Tibial artery (tissue), 4 donors: ENCODE data around the gene DYNC1I1.

Experiments used
- DNase-seq, 2 donors: peaks; one replicate each; pipeline ENCODE4 v3.0.0-alpha.2; 2019
- H3K27ac ChIP-seq, 2 donors: fragments of 200-600 bp; sonication (generic) in 1 of 2; 1 replicate in 1 of 2; 2 replicates in 1 of 2; pipeline ENCODE4 v1.5.1; 2018 to 2019; ENCODE audit warnings: mild to moderate bottlenecking in 1 of 2
- H3K27me3 ChIP-seq, 2 donors: fragments of 200-600 bp; sonication (generic) in 1 of 2; one replicate each; pipeline versions ENCODE4 v1.5.1 to v1.6.0; 2016 to 2019
- H3K36me3 ChIP-seq, 3 donors: fragments of 200-600 bp; sonication (generic) in 2 of 3; one replicate each; pipeline ENCODE4 v1.5.1; 2016 to 2019; ENCODE audit warnings: mild to moderate bottlenecking in 2 of 3
- H3K4me1 ChIP-seq, 4 donors: fragments of 200-600 bp; sonication (generic) in 2 of 4; 1 replicate in 3 of 4; 2 replicates in 1 of 4; pipeline ENCODE4 v1.5.1; 2016 to 2019
- H3K4me3 ChIP-seq, 2 donors: fragments of 200-600 bp; sonication (generic) in 1 of 2; 1 replicate in 1 of 2; 2 replicates in 1 of 2; pipeline ENCODE4 v1.5.1; 2018 to 2019; ENCODE audit warnings: mild to moderate bottlenecking in 2 of 2
- H3K9me3 ChIP-seq, 3 donors: fragments of 200-600 bp; sonication (generic) in 1 of 3; one replicate each; pipeline ENCODE4 v1.5.1; 2016 to 2019
- CTCF ChIP-seq, 2 experiments: fragments of 200-600 bp in 1 of 2; fragments of 450-650 bp in 1 of 2; IDR thresholded peaks; one replicate each; pipeline ENCODE4 v1.5.1; 2017 to 2019; ENCODE audit warnings: antibody characterized with exemption in 2 of 2, mild to moderate bottlenecking in 1 of 2, moderate library complexity in 1 of 2
- intact Hi-C: fragments of 100-400 bp; cut with DNase I; formaldehyde crosslinking; loops from one replicate; pipeline ENCODE4 v1.15.0; 2023; ENCODE audit warnings: low total_unique reads

The DYNC1I1 gene

GRCh38 chr7:95811846-95812445, 39.6 kb downstream of the DYNC1I1 start:
- no peaks in the 10 kb centered on the region for H3K27me3 ChIP-seq
- no peak overlapping the region for H3K4me3 ChIP-seq
- no peak for DNase-seq
- H3K36me3 ChIP-seq = no peaks in the 10 kb centered on the region
- H3K9me3 ChIP-seq = no peaks in the 10 kb centered on the region
- TF ChIP-seq CTCF (IDR thresholded peaks at IDR 0.05) = no peak
- peak overlapping the region in 1 of 2 donors; percentile 13 for H3K27ac ChIP-seq
- peaks cover 0 to 30% (median 0%) of the 10 kb centered on the region in 4 donors for H3K4me1 ChIP-seq
- intact Hi-C loops = no loop called here

GRCh38 chr7:95814721-95815120, 42.4 kb downstream of the DYNC1I1 start:
- Histone ChIP-seq H3K9me3 (no peaks in the 10 kb centered on the region), H3K4me1 (peaks cover 0 to 23% (median 0%) of the 10 kb centered on the region in 4 donors), H3K27me3 (no peaks in the 10 kb centered on the region), H3K27ac (no peak overlapping the region), H3K4me3 (no peak overlapping the region), H3K36me3 (no peaks in the 10 kb centered on the region)
- intact Hi-C loops = no loop called here
- no peak for TF ChIP-seq CTCF (IDR thresholded peaks at IDR 0.05)
- DNase-seq = no peak

GRCh38 chr7:95817866-95818640, 45.7 kb downstream of the DYNC1I1 start:
- H3K4me1 ChIP-seq = no peaks in the 10 kb centered on the region
- no peak overlapping the region for H3K27ac ChIP-seq
- no peaks in the 10 kb centered on the region for H3K27me3 ChIP-seq
- no peak overlapping the region for H3K4me3 ChIP-seq
- H3K9me3 ChIP-seq = no peaks in the 10 kb centered on the region
- H3K36me3 ChIP-seq = no peaks in the 10 kb centered on the region
- no peak for DNase-seq
- intact Hi-C loops = no loop called here
- TF ChIP-seq CTCF (IDR thresholded peaks at IDR 0.05) = no peak

DNA sequence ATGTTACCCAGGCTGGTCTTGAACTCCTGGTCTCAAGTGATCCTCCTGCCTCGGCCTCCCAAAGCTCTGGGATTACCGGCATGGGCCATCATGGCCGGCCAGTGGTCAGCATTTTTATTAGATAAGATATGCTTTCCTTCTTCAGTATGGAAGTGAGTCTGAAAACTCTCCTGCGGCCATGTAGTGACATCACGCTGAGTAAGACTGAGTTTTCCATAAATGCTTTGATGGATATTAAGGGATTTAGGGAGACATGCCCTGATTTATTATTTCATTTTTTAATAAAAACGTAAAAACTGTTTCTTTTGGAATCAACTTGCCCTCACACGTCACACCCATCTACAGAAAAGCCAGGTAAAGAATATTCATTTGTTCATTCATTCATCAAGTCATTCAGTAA, 48.4 kb downstream of the DYNC1I1 start:
- no peaks in the 10 kb centered on the region for H3K27me3 ChIP-seq
- intact Hi-C loops = no loop called here
- no peak for DNase-seq
- TF ChIP-seq CTCF (IDR thresholded peaks at IDR 0.05) = no peak
- no peak overlapping the region for H3K4me3 ChIP-seq
- H3K4me1 ChIP-seq = no peaks in the 10 kb centered on the region
- no peaks in the 10 kb centered on the region for H3K9me3 ChIP-seq
- H3K36me3 ChIP-seq = no peaks in the 10 kb centered on the region
- no peak overlapping the region for H3K27ac ChIP-seq

DNA sequence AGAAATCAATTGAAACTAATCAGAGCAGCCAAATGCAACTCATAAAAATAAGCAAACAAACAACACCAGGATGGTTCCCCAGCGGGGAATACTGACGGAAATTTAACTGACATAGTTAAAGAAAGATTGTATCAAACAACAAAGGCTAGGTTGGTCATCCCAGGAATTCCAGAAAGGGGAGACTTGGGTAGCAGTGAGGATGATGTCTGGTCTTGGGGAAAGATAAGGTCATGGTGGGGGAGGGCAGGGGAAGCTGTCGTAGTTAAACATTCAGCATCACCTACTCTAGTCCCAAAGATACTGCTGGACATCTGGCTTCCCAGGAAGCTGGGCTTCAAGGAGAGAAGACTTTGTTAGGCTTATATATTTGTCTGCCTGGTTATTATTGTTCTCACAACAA, 50.4 kb downstream of the DYNC1I1 start:
- H3K4me3 ChIP-seq = no peak overlapping the region
- no peak for TF ChIP-seq CTCF (IDR thresholded peaks at IDR 0.05)
- DNase-seq = no peak
- H3K27me3 ChIP-seq = no peaks in the 10 kb centered on the region
- no peaks in the 10 kb centered on the region for H3K9me3 ChIP-seq
- no peak overlapping the region for H3K27ac ChIP-seq
- H3K36me3 ChIP-seq = no peaks in the 10 kb centered on the region
- intact Hi-C loops = no loop called here
- no peaks in the 10 kb centered on the region for H3K4me1 ChIP-seq
